Activated CD4-positive, alpha-beta memory T cell treated with anti-CD3 and anti-CD28 coated beads for 36 hours (primary cell): ENCODE results near the gene MCF2L2. TPM values are rescaled to one million over a fixed set of nuclear protein-coding genes. Genes with fewer than 3 reads are reported as not detected.

Experiments
- CTCF ChIA-PET: fragments of 350-600 bp; sonication (Branson Sonifier 250); formaldehyde crosslinking; loops from one replicate; lab custom pipeline; 2021; ENCODE audit warnings: antibody characterized with exemption, inconsistent platforms; lab: Charles Lee
- POLR2A ChIA-PET: fragments of 350-600 bp; sonication (Branson Sonifier 250); formaldehyde crosslinking; loops from one replicate; lab custom pipeline; 2021; ENCODE audit warnings: antibody characterized with exemption; lab: Charles Lee
- DNase-seq: peaks from one replicate; pipeline ENCODE4 v3.0.0-alpha.2; 2020
- H3K27ac Mint-ChIP-seq: one replicate; pipeline ENCODE4 v1.8.0; 2021; ENCODE audit warnings: mixed read lengths
- H3K27me3 Mint-ChIP-seq: one replicate; pipeline ENCODE4 v1.8.0; 2021; ENCODE audit warnings: mixed read lengths
- H3K36me3 Mint-ChIP-seq: one replicate; pipeline ENCODE4 v1.8.0; 2021; ENCODE audit warnings: mixed read lengths
- H3K4me1 Mint-ChIP-seq: one replicate; pipeline ENCODE4 v1.8.0; 2021; ENCODE audit warnings: low read depth, mixed read lengths
- H3K4me3 Mint-ChIP-seq: one replicate; pipeline ENCODE4 v1.8.0; 2021; ENCODE audit warnings: mild to moderate bottlenecking, mixed read lengths
- H3K9me3 Mint-ChIP-seq: one replicate; pipeline ENCODE4 v1.8.0; 2021; ENCODE audit warnings: mixed read lengths
- intact Hi-C: fragments of 100-400 bp; cut with micrococcal nuclease; formaldehyde crosslinking; loops from one replicate; pipeline ENCODE4 v1.15.1; 2023
- total RNA-seq, 2 experiments: library from RNA; stranded (reverse); gene quantifications; one replicate each; pipeline ENCODE4 v1.2.3, GENCODE V29; 2021

Gene MCF2L2
- total RNA-seq, 2 experiments from 2014 or later, result 3.9 to 4.7 TPM

DNA sequence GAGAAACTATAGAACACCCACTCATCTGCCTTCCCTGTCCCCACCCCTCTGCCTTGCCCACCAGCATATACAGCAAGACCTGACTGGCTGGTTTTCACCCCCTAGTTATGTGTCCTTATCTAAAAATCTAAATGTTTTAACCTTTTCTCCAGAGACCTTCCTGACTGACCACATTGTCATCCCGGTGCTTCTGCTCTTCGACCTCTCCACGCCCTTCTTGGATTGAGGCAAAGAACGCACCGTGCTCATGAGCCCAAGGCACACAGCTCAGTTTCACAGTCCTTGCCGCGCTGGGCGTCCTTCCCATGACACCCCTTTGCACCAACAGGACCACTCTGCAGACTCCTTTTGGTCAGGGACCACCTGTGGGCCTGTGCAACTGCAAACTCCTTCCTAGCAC, 112.7 kb downstream of the MCF2L2 start:
- Mint-ChIP-seq H3K4me1 (peaks cover 13% of the 10 kb centered on the region), H3K27ac (no peak overlapping the region), H3K4me3 (no peak overlapping the region), H3K27me3 (no peaks in the 10 kb centered on the region), H3K36me3 (peaks cover 2% of the 10 kb centered on the region), H3K9me3 (no peaks in the 10 kb centered on the region)
- ChIA-PET POLR2A (no interaction called here), CTCF (no interaction called here)
- intact Hi-C loops, result no loop called here
- no peak for DNase-seq

GRCh38 chr3:183313764-183314163, 114.7 kb downstream of the MCF2L2 start:
- peaks cover 2% of the 10 kb centered on the region for H3K36me3 Mint-ChIP-seq
- no peak overlapping the region for H3K4me3 Mint-ChIP-seq
- no peak overlapping the region for H3K27ac Mint-ChIP-seq
- H3K4me1 Mint-ChIP-seq, result peaks cover under 1% of the 10 kb centered on the region
- H3K9me3 Mint-ChIP-seq, result no peaks in the 10 kb centered on the region
- DNase-seq, result no peak
- intact Hi-C loops, result no loop called here
- ChIA-PET POLR2A (no interaction called here), CTCF (no interaction called here)
- H3K27me3 Mint-ChIP-seq, result no peaks in the 10 kb centered on the region

DNA sequence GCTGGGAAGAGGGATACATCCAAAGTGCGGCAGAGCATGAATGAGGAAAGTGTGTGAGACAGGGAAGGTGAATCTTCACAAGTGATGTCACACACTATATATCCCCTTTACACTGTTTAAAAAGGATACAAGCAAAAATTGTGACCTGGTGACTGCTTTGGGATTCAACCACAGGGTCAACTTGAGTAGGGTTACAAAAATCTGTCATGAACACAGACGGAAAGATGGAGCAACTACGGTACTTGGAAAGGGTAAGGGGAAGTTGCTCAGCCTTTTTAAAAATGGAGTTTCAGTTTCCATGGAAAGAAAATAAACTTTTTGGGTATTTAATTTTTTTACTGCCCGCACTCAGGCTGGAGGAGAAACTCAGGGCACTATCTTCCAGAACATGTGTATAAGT, 115.1 kb downstream of the MCF2L2 start:
- intact Hi-C loops, result no loop called here
- Mint-ChIP-seq H3K9me3 (no peaks in the 10 kb centered on the region), H3K4me3 (no peak overlapping the region), H3K4me1 (no peaks in the 10 kb centered on the region), H3K27ac (no peak overlapping the region), H3K27me3 (no peaks in the 10 kb centered on the region), H3K36me3 (peaks cover 2% of the 10 kb centered on the region)
- ChIA-PET POLR2A (no interaction called here), CTCF (no interaction called here)
- no peak for DNase-seq

- CTCF ChIA-PET, result no interaction called here
- POLR2A ChIA-PET, result no interaction called here
- H3K36me3 Mint-ChIP-seq, result peaks cover 2% of the 10 kb centered on the region
- H3K4me1 Mint-ChIP-seq, result no peaks in the 10 kb centered on the region
- intact Hi-C loops, result no loop called here
- H3K4me3 Mint-ChIP-seq, result no peak overlapping the region
- no peak for DNase-seq
- H3K27ac Mint-ChIP-seq, result no peak overlapping the region
- H3K9me3 Mint-ChIP-seq, result no peaks in the 10 kb centered on the region
- no peaks in the 10 kb centered on the region for H3K27me3 Mint-ChIP-seq
Measured at GRCh38 chr3:183312433-183312832, 116.0 kb downstream of the MCF2L2 start.

GRCh38 chr3:183310936-183311335, 117.5 kb downstream of the MCF2L2 start:
- Mint-ChIP-seq H3K27me3 (no peaks in the 10 kb centered on the region), H3K4me3 (no peak overlapping the region), H3K36me3 (peaks cover 2% of the 10 kb centered on the region), H3K4me1 (peaks cover 12% of the 10 kb centered on the region), H3K27ac (no peak overlapping the region), H3K9me3 (no peaks in the 10 kb centered on the region)
- ChIA-PET POLR2A (no interaction called here), CTCF (interaction anchor here (0.6 kb wide), 2 partner anchors 54 to 73 kb away, joined by 3 read pairs; no protein-coding TSS in a partner anchor)
- DNase-seq, result no peak
- intact Hi-C loops, result no loop called here

DNA sequence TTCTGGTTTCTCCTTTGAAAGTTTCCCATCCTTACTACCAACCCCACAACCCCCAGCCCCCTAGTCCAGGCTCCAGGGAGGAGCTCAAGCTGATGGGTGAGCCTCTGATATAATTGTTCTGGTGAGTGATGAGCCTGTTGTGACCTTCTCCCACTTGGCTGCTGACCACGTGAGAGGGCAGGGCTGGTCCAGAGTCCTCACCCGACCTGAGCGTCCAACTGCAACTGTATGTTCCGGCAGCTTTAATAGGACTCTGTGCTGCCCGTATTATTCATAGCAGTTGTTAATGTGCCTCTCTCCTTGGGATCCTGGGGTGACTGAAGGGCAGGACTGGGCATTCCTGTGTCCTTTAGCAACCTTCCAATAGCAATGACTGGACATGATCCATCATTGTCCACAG, 119.1 kb downstream of the MCF2L2 start:
- Mint-ChIP-seq H3K27me3 (no peaks in the 10 kb centered on the region), H3K9me3 (no peaks in the 10 kb centered on the region), H3K4me3 (no peak overlapping the region), H3K27ac (no peak overlapping the region), H3K36me3 (peaks cover 2% of the 10 kb centered on the region), H3K4me1 (peaks cover 12% of the 10 kb centered on the region)
- ChIA-PET POLR2A (no interaction called here), CTCF (no interaction called here)
- no peak for DNase-seq
- intact Hi-C loops, result loop anchor here (5.0 kb wide), 2 partner anchors 43 to 58 kb away; no protein-coding TSS in a partner anchor

DNA sequence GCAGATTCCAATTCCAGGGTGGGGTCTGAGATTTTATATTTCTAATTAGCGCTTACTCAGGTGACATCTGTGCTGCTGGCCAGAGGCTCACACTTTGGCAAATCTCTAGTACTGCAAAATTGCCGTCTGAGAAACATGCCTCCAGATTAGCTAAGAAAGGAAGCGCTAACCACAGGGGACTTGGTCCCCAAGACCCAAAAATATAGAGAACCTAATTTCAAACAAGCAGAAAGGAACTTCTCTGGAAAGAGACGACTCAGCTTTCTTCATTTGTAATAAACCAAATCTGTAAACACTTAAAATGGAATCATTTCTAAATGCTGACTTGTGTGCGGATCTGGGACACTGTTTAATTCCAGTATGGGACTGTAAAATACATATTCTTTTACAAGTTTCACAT, 119.7 kb downstream of the MCF2L2 start:
- H3K27ac Mint-ChIP-seq, result no peak overlapping the region

DNA sequence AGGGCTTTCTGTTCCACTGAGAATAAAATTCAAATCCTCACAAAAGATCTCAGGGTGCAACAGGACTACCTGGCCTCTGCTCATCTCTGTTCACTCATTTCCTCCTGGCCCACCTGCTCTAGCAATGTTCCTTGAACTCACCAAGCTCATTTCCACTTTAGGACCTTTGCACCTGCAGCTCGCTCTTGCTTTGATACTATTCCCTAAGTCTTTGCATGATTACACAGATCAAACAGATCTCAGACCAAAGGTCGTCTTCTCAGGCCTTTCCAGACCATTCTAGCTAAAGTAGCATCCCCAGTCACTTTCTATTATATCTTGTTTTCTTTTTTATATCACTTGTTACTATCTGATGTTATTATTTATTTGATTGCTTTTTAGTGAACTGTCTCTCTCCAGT, 120.7 kb downstream of the MCF2L2 start:
- Mint-ChIP-seq H3K27me3 (no peaks in the 10 kb centered on the region), H3K4me3 (no peak overlapping the region), H3K4me1 (peaks cover 12% of the 10 kb centered on the region), H3K9me3 (no peaks in the 10 kb centered on the region), H3K36me3 (peaks cover 2% of the 10 kb centered on the region), H3K27ac (no peak overlapping the region)
- intact Hi-C loops, result loop anchor here (1.0 to 5.0 kb wide), 3 partner anchors 21 to 60 kb away; no protein-coding TSS in a partner anchor
- DNase-seq, result no peak
- ChIA-PET CTCF (interaction anchor here (0.6 to 1.8 kb wide), 2 partner anchors 74 to 83 kb away, joined by 4 read pairs; no protein-coding TSS in a partner anchor), POLR2A (interaction anchor here (1.3 to 1.6 kb wide), 3 partner anchors 21 to 63 kb away, joined by 3 to 7 read pairs (median 4); no protein-coding TSS in a partner anchor)

More for the DNA sequence above, 119.7 kb downstream of the MCF2L2 start:
- Mint-ChIP-seq H3K27me3 (no peaks in the 10 kb centered on the region), H3K4me3 (no peak overlapping the region), H3K4me1 (peaks cover 12% of the 10 kb centered on the region), H3K36me3 (peaks cover 2% of the 10 kb centered on the region), H3K9me3 (no peaks in the 10 kb centered on the region)
- ChIA-PET POLR2A (no interaction called here), CTCF (interaction anchor here (1.8 kb wide), 1 partner anchor 73 kb away, joined by 4 read pairs; no protein-coding TSS in a partner anchor)
- DNase-seq, result no peak
- intact Hi-C loops, result loop anchor here (5.0 kb wide), 2 partner anchors 44 to 59 kb away; no protein-coding TSS in a partner anchor

DNA sequence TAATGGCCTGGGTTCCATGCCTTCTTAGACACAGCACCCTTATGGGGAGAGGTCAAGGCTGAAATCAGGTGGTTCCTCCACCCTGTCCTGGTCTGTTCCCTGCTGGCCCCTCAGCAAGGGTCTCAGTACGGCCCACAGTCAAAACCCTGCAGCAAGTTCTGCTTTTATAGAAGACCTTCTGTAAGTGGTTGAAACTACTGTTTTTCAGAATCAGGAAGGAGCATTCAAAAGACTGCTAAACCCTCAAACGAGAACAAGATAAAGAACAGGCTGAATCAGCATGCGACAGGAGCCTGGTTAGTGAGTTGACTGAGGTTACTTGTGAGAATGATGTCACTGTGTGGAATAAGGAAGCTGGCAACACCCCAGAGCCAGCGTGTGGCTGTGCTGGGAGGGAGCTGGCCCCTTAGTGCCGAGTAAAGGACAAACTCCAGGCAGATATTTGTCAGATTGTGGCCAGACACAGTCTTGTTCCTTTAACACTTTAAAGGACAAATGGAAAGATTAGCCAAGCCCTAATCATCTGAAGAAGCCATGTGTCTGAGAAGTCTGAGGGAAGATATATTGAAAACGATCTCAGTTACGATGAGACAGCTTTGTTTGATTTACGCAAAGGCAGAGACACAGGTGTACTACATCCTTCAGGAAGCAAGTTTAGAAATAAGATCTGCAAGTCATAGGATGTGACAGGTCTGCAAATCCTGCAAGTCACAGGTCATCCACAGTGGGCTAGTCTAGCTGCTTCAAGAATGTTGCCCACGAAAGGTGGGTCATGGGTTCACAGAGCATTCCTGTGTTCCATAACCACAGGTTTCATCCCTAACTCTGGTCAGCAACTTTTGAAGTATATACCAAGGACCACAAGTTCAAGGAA, 121.4 kb downstream of the MCF2L2 start:
- Mint-ChIP-seq H3K27ac (peak overlapping the region; percentile 44), H3K36me3 (peaks cover 2% of the 10 kb centered on the region), H3K27me3 (no peaks in the 10 kb centered on the region), H3K4me3 (no peak overlapping the region), H3K4me1 (peaks cover 12% of the 10 kb centered on the region), H3K9me3 (no peaks in the 10 kb centered on the region)
- CTCF ChIA-PET, result interaction anchor here (0.6 to 1.8 kb wide), 2 partner anchors 75 to 82 kb away, joined by 4 read pairs; no protein-coding TSS in a partner anchor
- DNase-seq, result peak; percentile 65
- intact Hi-C loops, result loop anchor here (1.0 to 5.0 kb wide), 3 partner anchors 21 to 60 kb away; no protein-coding TSS in a partner anchor
- POLR2A ChIA-PET, result interaction anchor here (1.3 to 1.6 kb wide), 3 partner anchors 20 to 63 kb away, joined by 3 to 7 read pairs (median 4); no protein-coding TSS in a partner anchor

GRCh38 chr3:183303690-183304089, 124.7 kb downstream of the MCF2L2 start:
- CTCF ChIA-PET, result interaction anchor here (1.3 kb wide), 1 partner anchor 78 kb away, joined by 3 read pairs; no protein-coding TSS in a partner anchor
- intact Hi-C loops, result no loop called here
- Mint-ChIP-seq H3K27me3 (no peaks in the 10 kb centered on the region), H3K4me1 (peaks cover 12% of the 10 kb centered on the region), H3K4me3 (no peak overlapping the region), H3K27ac (no peak overlapping the region), H3K36me3 (no peaks in the 10 kb centered on the region), H3K9me3 (no peaks in the 10 kb centered on the region)
- POLR2A ChIA-PET, result no interaction called here
- DNase-seq, result no peak

DNA sequence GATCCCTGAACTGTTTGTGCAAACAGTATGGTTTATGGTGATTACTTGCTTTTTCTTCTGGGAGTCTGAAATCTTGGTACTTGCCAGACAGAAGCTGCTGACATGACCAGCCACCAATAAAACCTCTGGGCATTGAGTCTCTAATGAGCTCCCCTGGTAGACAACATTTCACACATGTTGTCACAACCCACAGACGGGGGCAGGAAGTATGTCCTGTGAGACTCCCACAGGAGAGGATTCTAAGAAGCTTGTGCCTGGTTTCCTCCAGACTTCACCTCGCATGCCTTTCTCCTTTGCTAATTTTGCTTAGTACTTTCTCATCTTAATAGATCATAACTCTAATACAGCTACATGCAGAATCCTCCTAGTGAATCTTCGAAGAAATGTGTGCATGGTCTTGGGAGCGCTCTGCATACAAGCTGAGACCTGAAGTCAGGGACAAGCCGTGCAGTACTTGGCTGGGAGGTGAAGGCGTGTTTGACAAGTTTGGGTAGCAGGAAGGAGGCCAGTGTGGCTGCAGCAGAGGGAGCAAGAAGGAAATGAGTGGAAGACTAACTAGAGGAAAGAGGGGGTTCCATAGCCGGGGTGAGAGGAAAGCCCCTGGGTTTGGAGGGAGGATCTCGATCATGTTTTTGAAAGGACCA, 126.4 kb downstream of the MCF2L2 start:
- no peak overlapping the region for H3K4me3 Mint-ChIP-seq
- no peaks in the 10 kb centered on the region for H3K36me3 Mint-ChIP-seq
- ChIA-PET CTCF (interaction anchor here (1.1 kb wide), 1 partner anchor 80 kb away, joined by 4 read pairs; no protein-coding TSS in a partner anchor), POLR2A (interaction anchor here (0.6 kb wide), 1 partner anchor 1315 kb away, joined by 3 read pairs; no protein-coding TSS in a partner anchor)
- peaks cover 9% of the 10 kb centered on the region for H3K4me1 Mint-ChIP-seq
- no peak overlapping the region for H3K27ac Mint-ChIP-seq
- no peaks in the 10 kb centered on the region for H3K9me3 Mint-ChIP-seq
- intact Hi-C loops, result no loop called here
- no peak for DNase-seq
- H3K27me3 Mint-ChIP-seq, result no peaks in the 10 kb centered on the region
